HG02840 (cell line): ENCODE measurements around the gene CAD.

Experiments
- ATAC-seq: cut with Tn5 transposase; IDR thresholded peaks from one replicate; pipeline ENCODE4 v1.9.1; 2021; ENCODE audit warnings: mild to moderate bottlenecking, moderate library complexity, moderate number of reproducible peaks; ENCODE audit not compliant: unreplicated experiment, low FRiP score

Gene CAD

DNA sequence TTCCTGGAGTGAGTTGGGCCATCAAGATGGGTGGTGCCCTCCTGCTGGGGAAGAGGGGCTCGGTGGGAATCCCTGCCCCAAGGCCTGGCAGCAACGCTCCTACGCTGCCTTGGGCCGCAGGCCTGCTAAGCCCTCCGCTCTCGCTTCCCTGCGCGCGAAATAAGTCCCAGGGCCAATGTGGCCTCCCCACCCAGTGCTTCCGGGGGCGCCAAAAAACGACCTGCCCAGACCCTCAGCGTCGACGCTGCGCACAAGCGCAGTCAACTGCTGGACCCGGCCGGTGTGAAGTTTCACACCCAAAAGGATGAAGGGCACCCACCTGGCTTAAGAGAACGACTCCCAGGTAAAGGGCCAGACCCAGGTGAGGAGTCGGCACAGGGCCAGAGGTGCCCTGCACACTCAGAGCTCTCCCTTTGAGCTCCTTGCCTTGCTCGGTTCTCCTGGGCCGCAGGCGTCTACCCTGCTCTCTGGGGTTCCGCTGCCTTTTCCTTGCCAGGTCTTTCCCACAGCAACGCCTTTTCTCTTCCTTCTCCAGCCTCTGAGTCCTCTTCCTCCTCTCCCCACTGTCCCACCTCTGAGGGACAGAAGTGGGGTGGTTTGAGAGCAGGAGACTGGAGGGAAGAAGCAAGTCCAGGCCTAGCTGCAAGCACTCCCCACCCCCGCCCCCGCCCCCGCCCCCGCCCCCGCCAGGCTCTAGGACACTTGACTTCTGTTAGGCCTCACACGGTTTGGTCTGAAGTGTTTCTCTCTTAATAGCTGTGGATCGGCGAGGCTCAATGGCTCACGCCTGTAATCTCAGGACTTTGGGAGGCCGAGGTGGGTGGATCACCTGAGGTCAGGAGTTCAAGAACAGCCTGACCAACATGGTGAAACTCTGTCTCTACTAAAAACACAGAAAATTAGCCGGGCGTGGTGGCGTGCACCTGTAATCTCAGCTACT is 58.3 kb downstream of the CAD start, which contains the start of gene DNAJC5G:
TSS of gene DNAJC5G (plus strand) at position 223 of the 940 bp plus-strand sequence. CDS start 1,296 bp downstream, outside the sequence.
- ATAC-seq: no peak

GRCh38 chr2:27278010-27278409 is 60.8 kb downstream of the CAD start:
- no peak for ATAC-seq

DNA sequence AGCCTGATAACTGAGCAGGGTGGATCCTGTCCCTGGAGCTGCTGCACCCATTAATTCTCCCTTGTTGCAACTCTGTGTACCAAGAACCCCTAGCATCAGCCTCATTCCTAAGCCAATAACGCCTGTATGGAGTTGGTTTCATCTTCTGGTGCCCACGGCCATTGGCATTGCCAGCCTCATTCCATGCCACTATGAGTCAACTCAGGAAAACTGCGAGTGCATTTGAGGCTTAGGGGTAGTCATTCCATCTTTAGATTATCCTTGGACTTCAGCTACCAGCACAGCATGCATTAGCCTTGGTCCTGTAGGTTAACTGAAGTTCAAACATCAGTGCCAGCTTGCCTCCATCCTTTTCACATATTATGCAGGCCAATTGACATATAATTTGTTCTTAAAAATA is 63.7 kb downstream of the CAD start:
- no peak for ATAC-seq

DNA sequence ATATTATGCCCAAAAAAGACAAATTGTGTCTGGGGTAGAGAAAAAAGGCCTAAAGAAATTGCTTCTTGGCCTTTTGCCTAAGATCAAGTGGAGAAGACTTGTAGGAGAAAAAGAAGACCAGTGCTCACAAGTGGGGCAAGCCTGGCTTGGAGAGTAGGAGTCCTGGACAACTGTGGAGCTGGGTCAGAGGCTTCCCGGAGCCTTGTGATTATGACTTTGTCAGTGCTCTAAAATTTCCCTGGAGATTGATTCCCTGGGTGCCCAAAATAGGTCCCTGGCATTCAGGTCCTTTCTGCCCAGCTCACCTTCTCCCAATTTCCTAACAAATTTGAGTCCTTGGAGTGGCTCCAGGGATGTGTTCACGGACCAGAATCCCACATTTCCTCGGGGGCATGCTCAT is 64.3 kb downstream of the CAD start:
- no peak for ATAC-seq

GRCh38 chr2:27281855-27282559 is 64.8 kb downstream of the CAD start, which contains the start of gene TRIM54:
Gene TRIM54 (plus strand): TSS chr2:27282429. CDS start chr2:27282732, 303 bp downstream.
- ATAC-seq: no peak

DNA sequence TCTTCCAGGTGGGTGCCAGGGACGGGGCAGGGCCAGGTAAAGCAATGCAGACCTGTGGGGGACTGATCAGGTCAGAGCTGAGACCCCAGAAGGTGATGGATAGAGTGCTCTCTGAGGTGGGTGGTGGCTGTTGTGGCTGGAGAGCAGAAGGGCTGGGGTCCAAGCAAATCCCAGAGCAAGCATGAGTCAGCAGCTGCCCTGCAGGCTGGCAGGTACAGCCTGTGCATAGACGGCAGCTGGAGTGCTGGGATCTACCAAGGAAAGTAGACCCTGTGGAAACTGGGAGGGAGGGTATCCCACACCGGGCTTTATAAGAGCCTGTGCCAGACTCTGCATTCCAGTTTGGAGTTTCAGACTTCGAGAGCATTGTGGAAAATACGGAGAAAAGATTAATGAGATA is 65.7 kb downstream of the CAD start:
- ATAC-seq: no peak

GRCh38 chr2:27284996-27285395 is 67.8 kb downstream of the CAD start:
- ATAC-seq: no peak

- ATAC-seq: no peak
Measured at GRCh38 chr2:27285481-27285880, 68.3 kb downstream of the CAD start.

- no peak for ATAC-seq
Measured at GRCh38 chr2:27288610-27289009, 71.4 kb downstream of the CAD start.

- ATAC-seq: no peak
Measured at GRCh38 chr2:27290549-27290948, 73.4 kb downstream of the CAD start.

GRCh38 chr2:27291865-27292264 is 74.7 kb downstream of the CAD start:
- no peak for ATAC-seq
